HG02798 (cell line): Measurements from ENCODE around the gene KCTD2.
A peak's percentile ranks its signal among the peaks of the same experiment; 100 is the strongest.

Experiments used
- ATAC-seq: cut with Tn5 transposase; IDR thresholded peaks from one replicate; pipeline ENCODE4 v1.9.1; 2021; ENCODE audit warnings: mild to moderate bottlenecking; ENCODE audit not compliant: unreplicated experiment, poor library complexity

KCTD2 gene

GRCh38 chr17:75093548-75094158, 46.6 kb downstream of the KCTD2 start:
- no peak for ATAC-seq

- ATAC-seq, result no peak
Observed at GRCh38 chr17:75094871-75095399, 47.9 kb downstream of the KCTD2 start.

GRCh38 chr17:75096082-75096625, 49.1 kb downstream of the KCTD2 start:
- ATAC-seq, result no peak

- ATAC-seq, result no peak
Observed at GRCh38 chr17:75097865-75098264, 50.8 kb downstream of the KCTD2 start.

GRCh38 chr17:75098861-75099260, 51.8 kb downstream of the KCTD2 start:
- ATAC-seq, result no peak

GRCh38 chr17:75099881-75100595, 53.0 kb downstream of the KCTD2 start:
- no peak for ATAC-seq

- ATAC-seq, result no peak
Observed at GRCh38 chr17:75102385-75102821, 55.4 kb downstream of the KCTD2 start.

GRCh38 chr17:75103601-75104554, 56.9 kb downstream of the KCTD2 start:
- ATAC-seq, result no peak

GRCh38 chr17:75105126-75106080, 58.4 kb downstream of the KCTD2 start:
- no peak for ATAC-seq

- ATAC-seq, result no peak
Observed at GRCh38 chr17:75108193-75108592, 61.2 kb downstream of the KCTD2 start.

- ATAC-seq, result no peak
Observed at GRCh38 chr17:75109046-75109406, 62.0 kb downstream of the KCTD2 start.

- ATAC-seq, result peak; percentile 69
Observed at GRCh38 chr17:75109407-75110233, 62.6 kb downstream of the KCTD2 start, which contains the start of gene ARMC7. Gene ARMC7 (plus strand): TSS chr17:75109969. CDS start chr17:75110289, 320 bp downstream.

GRCh38 chr17:75110234-75110937, 63.4 kb downstream of the KCTD2 start:
- no peak for ATAC-seq

- ATAC-seq, result no peak
Observed at GRCh38 chr17:75111777-75112335, 64.8 kb downstream of the KCTD2 start.

GRCh38 chr17:75113798-75114551, 67.0 kb downstream of the KCTD2 start:
- ATAC-seq, result no peak

GRCh38 chr17:75114552-75115314, 67.7 kb downstream of the KCTD2 start:
- ATAC-seq, result no peak
